OCI-LY3 (cell line): ENCODE data around the gene POU6F2.

Source experiments
- H2AFZ ChIP-seq: fragments of 200-600, 300-600 bp; shearing (Covaris generic); 2 replicates; pipeline ENCODE4 v1.6.0; 2014; ENCODE audit warnings: antibody characterized with exemption, low read depth, low read length
- H3K27ac ChIP-seq: fragments of 200-600, 300-600 bp; sonication (generic); 2 replicates; pipeline ENCODE4 v1.5.1; 2014; ENCODE audit warnings: mild to moderate bottlenecking, low read length, moderate library complexity, mixed read lengths
- H3K27me3 ChIP-seq: fragments of 200-600, 300-600 bp; sonication (generic); 2 replicates; pipeline ENCODE4 v1.6.1; 2014; ENCODE audit warnings: low read depth, low read length, mixed read lengths
- H3K36me3 ChIP-seq: fragments of 200-600, 300-600 bp; sonication (generic); replicated peaks from 2 replicates; pipeline ENCODE3; 2014; ENCODE audit warnings: low read depth, low read length, mixed read lengths
- H3K4me1 ChIP-seq: fragments of 300-600, 200-600 bp; sonication (generic); 2 replicates; pipeline ENCODE4 v1.6.1; 2014; ENCODE audit warnings: low read length, mixed read lengths
- H3K4me2 ChIP-seq: fragments of 200-600, 300-600 bp; sonication (generic); 2 replicates; pipeline ENCODE4 v1.6.1; 2014; ENCODE audit warnings: low read length, mixed read lengths
- H3K4me3 ChIP-seq: fragments of 300-600, 200-600 bp; sonication (generic); 2 replicates; pipeline ENCODE4 v1.5.1; 2014; ENCODE audit warnings: antibody characterized with exemption, mild to moderate bottlenecking, low read length, moderate library complexity
- H3K79me2 ChIP-seq: fragments of 300-600, 200-600 bp; shearing (Covaris generic); 2 replicates; pipeline ENCODE4 v1.6.1; 2014; ENCODE audit warnings: mild to moderate bottlenecking, low read length, mixed read lengths
- H3K9ac ChIP-seq: fragments of 300-600, 200-600 bp; shearing (Covaris generic); 2 replicates; pipeline ENCODE4 v1.6.0; 2014; ENCODE audit warnings: mild to moderate bottlenecking, low read length, moderate library complexity
- H3K9me3 ChIP-seq: fragments of 200-600, 300-600 bp; shearing (Covaris generic); 2 replicates; pipeline ENCODE4 v1.6.1; 2014; ENCODE audit warnings: low read length, mixed read lengths; ENCODE audit not compliant: insufficient read depth
- H4K20me1 ChIP-seq: fragments of 200-600, 300-600 bp; sonication (generic); 2 replicates; pipeline ENCODE4 v1.6.1; 2016; ENCODE audit warnings: low read length, mixed read lengths; ENCODE audit not compliant: insufficient read depth
- EZH2phosphoT487 ChIP-seq: fragments of 200-600 bp; shearing (Covaris generic); IDR thresholded peaks from 2 replicates; pipeline ENCODE4 v1.6.1; 2018; ENCODE audit warnings: antibody characterized with exemption, mixed run types, low read depth
- TF ChIP-seq, protein P1 (sequence below): fragments of 200-600, 300-600 bp; sonication (generic); IDR thresholded peaks from 2 replicates; pipeline ENCODE4 v1.5.1; 2014; ENCODE audit warnings: antibody characterized with exemption, low read length, low read depth

POU6F2 gene

DNA sequence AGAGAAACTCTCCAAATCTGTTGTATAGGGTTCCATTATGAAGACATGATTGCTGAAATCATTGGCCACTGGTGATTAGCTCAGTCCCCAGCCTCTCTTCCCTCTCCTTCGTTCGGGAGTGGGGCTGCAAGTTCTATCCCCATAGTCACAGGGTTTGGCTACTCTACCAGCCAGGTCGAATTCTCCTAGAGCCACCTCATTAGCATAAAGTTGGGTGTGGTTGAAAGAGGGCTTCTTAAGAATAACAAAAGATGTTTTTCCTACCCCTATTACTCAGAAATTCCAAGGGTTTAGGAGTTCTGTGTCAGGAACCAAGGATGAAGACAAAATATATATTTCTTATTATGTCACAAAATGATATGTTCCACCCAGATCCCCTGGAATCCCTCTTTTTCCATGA lies 422.3 kb downstream of the POU6F2 start:
- H3K36me3 ChIP-seq: no peaks in the 10 kb centered on the region
- H3K27ac ChIP-seq: no peak overlapping the region
- no peaks in the 10 kb centered on the region for H4K20me1 ChIP-seq
- no peaks in the 10 kb centered on the region for H3K79me2 ChIP-seq
- H3K27me3 ChIP-seq: peaks cover 56% of the 10 kb centered on the region
- H3K9me3 ChIP-seq: no peaks in the 10 kb centered on the region
- no peak overlapping the region for H3K4me2 ChIP-seq
- H3K4me3 ChIP-seq: no peak overlapping the region
- no peak overlapping the region for H2AFZ ChIP-seq
- TF ChIP-seq, protein P1, sequence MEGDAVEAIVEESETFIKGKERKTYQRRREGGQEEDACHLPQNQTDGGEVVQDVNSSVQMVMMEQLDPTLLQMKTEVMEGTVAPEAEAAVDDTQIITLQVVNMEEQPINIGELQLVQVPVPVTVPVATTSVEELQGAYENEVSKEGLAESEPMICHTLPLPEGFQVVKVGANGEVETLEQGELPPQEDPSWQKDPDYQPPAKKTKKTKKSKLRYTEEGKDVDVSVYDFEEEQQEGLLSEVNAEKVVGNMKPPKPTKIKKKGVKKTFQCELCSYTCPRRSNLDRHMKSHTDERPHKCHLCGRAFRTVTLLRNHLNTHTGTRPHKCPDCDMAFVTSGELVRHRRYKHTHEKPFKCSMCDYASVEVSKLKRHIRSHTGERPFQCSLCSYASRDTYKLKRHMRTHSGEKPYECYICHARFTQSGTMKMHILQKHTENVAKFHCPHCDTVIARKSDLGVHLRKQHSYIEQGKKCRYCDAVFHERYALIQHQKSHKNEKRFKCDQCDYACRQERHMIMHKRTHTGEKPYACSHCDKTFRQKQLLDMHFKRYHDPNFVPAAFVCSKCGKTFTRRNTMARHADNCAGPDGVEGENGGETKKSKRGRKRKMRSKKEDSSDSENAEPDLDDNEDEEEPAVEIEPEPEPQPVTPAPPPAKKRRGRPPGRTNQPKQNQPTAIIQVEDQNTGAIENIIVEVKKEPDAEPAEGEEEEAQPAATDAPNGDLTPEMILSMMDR: no peak
- TF ChIP-seq EZH2phosphoT487: no peak
- H3K4me1 ChIP-seq: no peaks in the 10 kb centered on the region
- H3K9ac ChIP-seq: no peak overlapping the region

DNA sequence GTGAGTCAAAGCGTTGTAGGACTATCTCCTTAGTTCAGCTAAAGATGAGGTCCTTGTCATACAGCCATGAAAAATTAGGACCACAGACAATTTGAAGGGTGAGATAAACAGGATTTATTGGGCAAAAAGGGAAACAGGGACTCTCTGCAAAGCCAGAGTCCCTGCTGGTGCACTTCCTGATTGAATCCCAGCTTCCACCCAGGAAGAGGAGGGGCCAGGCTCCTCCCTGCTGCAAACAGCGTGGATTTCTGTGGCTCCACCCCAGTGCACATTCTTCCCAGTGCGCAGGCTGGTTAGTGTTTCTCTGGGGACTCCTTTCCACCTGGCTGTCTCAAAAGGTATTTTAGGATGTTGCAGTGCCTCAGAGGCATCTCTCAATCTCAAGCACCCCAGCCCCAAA lies 423.1 kb downstream of the POU6F2 start:
- no peak overlapping the region for H3K9ac ChIP-seq
- no peak overlapping the region for H3K27ac ChIP-seq
- H3K4me3 ChIP-seq: no peak overlapping the region
- no peaks in the 10 kb centered on the region for H4K20me1 ChIP-seq
- H3K79me2 ChIP-seq: no peaks in the 10 kb centered on the region
- no peak overlapping the region for H2AFZ ChIP-seq
- H3K27me3 ChIP-seq: peaks cover 53% of the 10 kb centered on the region
- no peak overlapping the region for H3K4me2 ChIP-seq
- no peaks in the 10 kb centered on the region for H3K9me3 ChIP-seq
- no peaks in the 10 kb centered on the region for H3K36me3 ChIP-seq
- TF ChIP-seq, protein P1: no peak
- TF ChIP-seq EZH2phosphoT487: no peak
- H3K4me1 ChIP-seq: peaks cover under 1% of the 10 kb centered on the region; the same call in 1 of the 2 replicates

DNA sequence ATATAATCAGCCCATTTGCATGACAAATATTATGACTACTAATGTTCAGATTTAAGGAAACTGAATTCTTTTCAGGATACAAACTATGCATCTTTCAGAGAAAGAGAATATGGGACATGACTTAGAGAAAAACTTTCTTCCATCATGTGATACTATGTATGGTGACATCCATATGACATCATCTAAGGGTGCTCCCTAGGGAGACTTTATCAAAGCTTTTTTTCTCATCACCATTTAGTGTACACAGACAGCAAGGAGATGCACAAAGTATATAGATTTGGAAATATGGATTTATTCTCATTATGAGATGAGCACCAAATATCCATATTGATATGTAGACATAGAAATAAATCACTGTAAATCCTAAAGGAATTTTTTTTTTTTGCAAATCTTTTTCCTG lies 424.3 kb downstream of the POU6F2 start:
- Histone ChIP-seq H3K4me2 (no peak overlapping the region), H3K9ac (no peak overlapping the region), H3K79me2 (no peaks in the 10 kb centered on the region)

DNA sequence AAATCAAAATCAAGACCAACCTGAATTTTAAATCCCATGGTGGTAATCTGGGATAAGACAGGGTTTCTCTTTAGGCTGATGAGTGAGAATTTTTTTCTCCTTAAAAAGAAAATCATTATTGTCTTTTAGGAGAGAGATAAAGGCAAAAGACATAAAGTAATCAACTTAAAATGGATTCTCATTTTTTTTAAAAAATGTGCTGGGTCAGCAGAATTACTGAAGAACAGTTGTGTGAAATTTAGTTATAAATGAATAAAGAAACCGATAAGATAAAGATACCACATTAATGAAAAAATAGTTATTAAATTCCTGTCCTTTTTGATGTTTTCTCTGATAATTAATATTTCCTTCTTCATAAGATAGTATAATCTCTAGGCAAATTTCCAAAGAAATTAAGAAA lies 427.2 kb downstream of the POU6F2 start:
- Histone ChIP-seq H3K9ac (no peak overlapping the region), H4K20me1 (no peaks in the 10 kb centered on the region), H2AFZ (no peak overlapping the region), H3K4me1 (peaks cover 13% of the 10 kb centered on the region), H3K79me2 (no peaks in the 10 kb centered on the region), H3K4me3 (no peak overlapping the region), H3K27ac (no peak overlapping the region), H3K27me3 (peaks cover 41% of the 10 kb centered on the region), H3K9me3 (no peaks in the 10 kb centered on the region), H3K4me2 (no peak overlapping the region), H3K36me3 (no peaks in the 10 kb centered on the region)
- no peak for TF ChIP-seq EZH2phosphoT487

More for the DNA sequence above, 424.3 kb downstream of the POU6F2 start:
- H3K27me3 ChIP-seq: peaks cover 55% of the 10 kb centered on the region
- H3K36me3 ChIP-seq: no peaks in the 10 kb centered on the region
- no peak overlapping the region for H3K4me3 ChIP-seq
- no peaks in the 10 kb centered on the region for H4K20me1 ChIP-seq
- no peak overlapping the region for H2AFZ ChIP-seq
- H3K27ac ChIP-seq: no peak overlapping the region
- TF ChIP-seq EZH2phosphoT487: no peak
- no peaks in the 10 kb centered on the region for H3K9me3 ChIP-seq
- H3K4me1 ChIP-seq: peaks cover 10% of the 10 kb centered on the region

DNA sequence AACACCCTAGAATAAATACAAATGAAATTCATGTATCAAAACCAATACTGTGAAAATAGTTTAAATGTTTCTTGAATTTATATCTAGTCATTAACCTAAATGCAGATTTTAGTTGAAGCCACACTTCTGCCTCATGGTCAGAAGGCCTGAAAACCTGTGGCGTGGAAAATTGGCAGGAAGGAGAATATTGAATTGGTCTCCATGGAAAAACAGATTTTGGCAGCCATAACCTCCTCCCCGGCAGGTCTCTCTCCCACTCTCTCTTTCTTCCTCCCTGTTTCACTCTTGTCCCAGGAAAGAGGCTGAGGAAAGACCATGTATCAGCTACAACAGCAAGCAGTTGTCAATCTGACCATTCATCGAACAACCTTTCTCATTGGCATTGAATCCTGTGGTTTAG lies 427.9 kb downstream of the POU6F2 start:
- peaks cover 41% of the 10 kb centered on the region for H3K27me3 ChIP-seq
- H3K4me1 ChIP-seq: peaks cover 13% of the 10 kb centered on the region
- H3K9ac ChIP-seq: no peak overlapping the region
- H3K36me3 ChIP-seq: no peaks in the 10 kb centered on the region
- no peaks in the 10 kb centered on the region for H3K79me2 ChIP-seq
- no peak overlapping the region for H3K27ac ChIP-seq
- H3K4me2 ChIP-seq: no peak overlapping the region
- no peaks in the 10 kb centered on the region for H4K20me1 ChIP-seq
- TF ChIP-seq EZH2phosphoT487: no peak
- TF ChIP-seq, protein P1: no peak
- H2AFZ ChIP-seq: no peak overlapping the region
- no peak overlapping the region for H3K4me3 ChIP-seq
- H3K9me3 ChIP-seq: no peaks in the 10 kb centered on the region
